Retina (tissue), 1 donor: ENCODE measurements around the gene CFAP43.

Source experiments
- DNase-seq: peaks from one replicate; pipeline ENCODE4 v3.0.0-alpha.2; 2016

The CFAP43 gene

DNA sequence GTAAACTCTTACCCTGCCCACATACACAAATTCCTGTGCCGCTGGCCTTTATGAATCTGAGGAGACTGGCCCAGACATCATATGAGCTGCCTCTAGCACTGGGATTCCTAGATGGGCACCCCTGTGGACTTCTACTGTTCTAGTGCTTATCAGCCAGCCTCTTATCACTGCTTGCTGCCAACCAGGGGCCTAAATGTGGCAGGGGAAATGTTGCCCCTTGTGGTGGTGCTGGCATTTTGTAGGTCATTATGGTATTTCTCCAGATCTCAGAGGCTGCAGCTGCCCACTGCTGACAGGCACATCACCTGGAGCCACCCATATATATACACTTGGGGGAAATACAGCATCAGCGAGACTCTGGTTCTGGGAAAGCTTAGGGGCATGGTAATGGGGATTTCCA is 104.8 kb downstream of the CFAP43 start:
- DNase-seq, result peak; percentile 40

DNA sequence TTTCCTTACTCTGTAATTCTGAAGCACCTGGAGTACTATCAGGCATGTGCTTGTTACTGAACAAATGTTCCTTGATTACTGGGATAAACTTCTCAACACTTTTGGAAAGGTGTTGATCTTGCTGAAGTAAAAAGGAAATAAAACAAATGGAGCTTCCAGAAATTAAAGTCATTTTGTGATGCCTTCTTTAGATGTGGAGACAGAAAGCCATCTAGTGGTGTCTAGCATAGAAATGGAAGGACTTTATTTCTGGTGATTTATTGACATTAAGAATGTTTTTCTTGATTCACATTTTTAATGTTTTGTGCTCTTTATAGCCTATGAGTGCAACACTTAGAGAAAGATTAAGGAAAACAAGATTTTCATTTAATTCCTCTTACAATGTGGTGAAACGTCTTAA is 108.8 kb downstream of the CFAP43 start:
- DNase-seq, result no peak

DNA sequence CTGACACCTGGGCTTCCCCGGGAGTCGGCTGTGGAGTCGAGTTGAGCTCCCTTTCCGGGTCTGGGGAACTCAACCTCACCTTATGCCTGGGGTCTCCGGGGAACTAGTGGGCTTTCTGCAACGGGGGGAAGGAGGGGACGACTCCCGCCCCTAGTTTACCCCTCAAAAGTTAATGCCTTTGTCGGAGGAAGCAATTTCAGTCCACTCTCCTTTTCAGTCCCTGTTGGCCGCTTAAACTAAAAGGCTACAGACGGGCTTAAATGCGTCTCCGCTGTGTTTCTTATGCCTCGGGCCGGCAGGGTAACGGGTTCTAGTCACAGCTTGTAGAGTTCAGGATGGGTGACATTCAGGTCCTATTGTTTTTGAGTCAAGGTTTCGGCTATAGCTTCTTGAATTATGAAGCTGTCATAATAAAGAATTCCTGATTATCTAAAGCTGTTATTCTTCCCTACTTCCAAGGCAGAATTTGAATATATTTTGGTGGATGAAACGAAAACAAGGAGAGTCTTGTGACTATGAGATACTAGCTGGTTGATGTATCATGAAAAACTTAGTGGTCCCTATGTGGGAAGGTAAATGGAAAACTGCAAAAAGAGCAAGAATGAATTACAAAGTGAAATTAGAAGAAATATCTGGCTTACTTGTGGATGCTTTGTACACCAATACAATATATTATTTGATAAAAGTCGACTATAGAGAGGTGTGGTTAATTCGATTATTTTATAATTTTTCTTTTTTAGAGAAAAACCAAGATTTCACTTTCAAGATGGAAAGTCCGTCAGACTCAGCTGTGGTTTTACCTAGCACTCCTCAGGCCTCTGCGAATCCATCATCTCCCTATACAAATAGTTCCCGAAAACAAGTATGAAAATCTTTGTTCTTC is 109.7 kb downstream of the CFAP43 start:
- no peak for DNase-seq

DNA sequence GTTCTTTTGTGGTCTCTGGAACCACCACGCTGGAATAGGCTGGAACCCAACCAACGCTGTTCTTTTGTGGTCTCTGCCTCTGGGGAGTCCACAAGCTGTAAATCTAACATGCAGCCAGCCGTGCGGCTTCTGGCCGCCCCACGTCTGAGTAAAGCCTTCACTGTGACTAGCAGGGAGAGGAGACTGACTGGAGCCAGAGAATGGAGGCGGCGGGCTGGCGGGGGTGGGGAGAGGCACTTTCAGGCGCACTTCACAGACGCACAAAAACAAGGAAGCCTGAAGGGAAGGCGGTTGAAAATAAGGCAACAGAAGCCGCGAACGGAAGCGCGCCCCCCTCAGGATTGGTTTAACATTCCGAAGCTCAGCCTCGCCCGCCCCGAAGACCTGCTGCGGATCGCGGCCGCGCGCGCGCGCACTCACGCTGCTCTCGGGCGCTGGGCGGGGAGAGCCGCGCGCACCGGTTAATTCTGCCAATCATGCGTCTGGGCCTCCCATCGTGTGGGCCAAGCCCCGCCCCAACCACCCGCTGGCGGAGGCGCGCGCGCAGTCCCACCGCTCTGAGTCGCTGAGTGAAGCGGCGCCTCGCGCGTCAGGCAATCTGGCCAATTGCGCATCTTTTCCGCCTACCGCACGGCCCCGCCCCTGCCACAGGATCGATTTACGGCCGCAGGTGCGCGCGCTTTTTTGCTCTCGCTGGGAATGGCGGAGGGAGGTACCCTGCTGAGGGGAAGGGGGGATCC is 110.5 kb downstream of the CFAP43 start, which contains the start of gene SFR1:
SFR1 (plus strand) TSS at position 687 of the 740 bp plus-strand sequence; CDS start at position 700, 13 bp downstream.
- peak; percentile 100 for DNase-seq

DNA sequence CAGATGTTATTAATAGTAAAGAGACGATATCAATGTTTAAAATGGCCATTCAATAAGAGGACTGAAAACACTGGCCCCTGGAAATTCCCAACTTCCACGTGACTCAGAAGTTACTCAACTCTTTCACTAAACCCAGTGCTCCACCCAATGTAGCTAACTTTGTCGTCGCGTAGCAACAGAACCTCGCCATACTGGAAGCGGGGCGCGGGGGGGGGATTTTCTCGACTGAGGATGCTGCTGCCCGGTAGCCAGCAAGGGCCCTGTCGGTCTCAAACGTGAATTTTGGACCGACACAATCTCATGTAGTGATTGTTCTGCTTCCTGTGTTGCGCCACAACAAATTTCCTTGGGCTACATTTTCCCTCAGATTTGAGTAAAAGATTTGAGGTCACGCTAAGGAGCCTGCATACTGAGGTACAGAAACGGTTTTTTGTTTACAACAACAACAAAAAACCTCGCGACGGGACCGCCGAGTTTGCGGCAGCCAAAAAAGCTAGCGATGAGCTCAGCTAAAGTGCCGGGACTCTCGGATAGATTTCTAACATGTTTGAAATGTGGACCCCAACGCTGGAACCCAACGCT is 111.2 kb downstream of the CFAP43 start:
- DNase-seq, result no peak

DNA sequence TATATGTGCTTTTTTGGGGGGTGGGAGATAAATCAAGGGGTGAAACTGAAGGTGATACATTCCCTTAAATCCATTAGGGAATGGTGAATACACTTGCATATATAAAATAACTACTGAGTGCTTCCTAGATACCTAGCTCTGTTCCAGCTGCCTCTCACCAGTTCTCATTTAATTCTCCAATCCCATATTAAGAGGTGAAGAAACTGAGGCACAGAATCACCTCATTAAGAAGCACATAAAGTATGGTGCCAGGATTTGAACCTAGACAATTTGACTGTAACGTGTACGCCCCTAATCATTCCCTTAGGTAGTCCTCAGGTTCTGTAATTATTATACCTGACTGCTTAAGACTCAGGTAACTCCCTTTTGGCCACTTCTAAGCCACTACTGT is 111.7 kb downstream of the CFAP43 start:
- DNase-seq, result no peak

DNA sequence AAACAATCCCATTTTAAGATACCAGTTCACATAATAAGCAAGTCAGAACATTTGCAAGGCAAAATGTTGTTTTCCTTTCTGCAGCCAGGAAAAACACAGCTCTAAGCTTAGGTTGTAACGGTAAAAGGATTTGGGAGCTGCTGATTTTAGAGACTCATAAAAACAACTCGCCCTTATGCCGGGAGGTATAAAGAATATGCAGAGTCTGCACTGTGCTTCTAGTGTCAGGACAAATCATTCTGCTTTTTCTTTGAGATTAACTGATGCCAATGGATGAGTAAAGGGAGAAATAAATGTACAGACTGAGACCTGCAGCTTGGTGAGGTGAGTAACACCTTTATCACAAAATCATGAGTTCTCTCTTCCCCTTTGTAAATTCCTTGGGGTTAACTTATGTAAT is 112.2 kb downstream of the CFAP43 start:
- DNase-seq, result no peak

DNA sequence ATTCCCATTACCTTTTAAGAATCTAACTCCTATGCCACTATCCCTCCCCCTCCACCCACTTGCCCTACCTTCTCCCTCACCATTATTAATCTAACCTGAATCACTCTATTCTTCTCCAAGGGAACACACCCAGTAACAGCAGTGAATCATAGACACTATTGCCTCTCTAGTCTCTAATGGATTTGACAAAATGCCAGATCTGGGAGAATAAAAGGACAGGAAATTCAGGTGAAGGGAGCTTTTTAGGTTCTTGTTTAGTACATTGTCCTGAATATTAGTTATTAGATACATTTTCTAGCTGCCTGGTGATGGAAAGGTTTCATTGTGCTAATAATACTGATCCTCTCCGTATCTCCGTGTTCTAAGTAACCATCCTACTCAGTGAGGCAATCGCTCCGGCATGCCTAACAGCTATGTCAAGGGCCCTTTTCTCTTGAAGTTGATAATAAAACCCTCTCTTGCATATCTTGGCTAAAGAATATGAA is 114.3 kb downstream of the CFAP43 start:
- DNase-seq, result no peak

DNA sequence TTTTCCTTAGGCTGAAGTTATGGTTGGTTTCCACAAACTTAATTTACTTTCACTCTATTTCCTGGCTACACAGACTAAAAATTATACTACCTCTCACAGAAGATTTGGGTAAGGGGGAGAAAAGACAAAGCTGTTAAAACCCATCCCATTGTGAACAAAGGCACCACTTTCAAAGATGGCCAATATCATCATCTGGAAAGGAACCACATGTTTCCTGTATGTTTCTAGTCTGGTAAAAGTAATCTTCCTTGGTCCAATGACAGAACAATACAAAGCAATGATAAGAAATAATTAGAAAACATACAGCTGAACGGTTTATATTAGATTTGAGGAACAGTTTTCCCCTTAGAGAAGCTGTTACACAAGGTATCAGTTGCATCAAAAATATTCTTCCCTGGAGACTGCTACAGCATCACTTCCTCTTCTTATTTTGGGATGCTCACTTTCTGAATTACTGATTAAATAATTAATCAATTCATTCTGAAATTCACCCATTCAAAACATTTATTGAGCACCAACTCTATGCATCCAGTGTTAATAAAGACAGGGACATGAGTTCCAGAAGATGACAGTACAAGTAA is 118.7 kb downstream of the CFAP43 start:
- DNase-seq, result no peak

DNA sequence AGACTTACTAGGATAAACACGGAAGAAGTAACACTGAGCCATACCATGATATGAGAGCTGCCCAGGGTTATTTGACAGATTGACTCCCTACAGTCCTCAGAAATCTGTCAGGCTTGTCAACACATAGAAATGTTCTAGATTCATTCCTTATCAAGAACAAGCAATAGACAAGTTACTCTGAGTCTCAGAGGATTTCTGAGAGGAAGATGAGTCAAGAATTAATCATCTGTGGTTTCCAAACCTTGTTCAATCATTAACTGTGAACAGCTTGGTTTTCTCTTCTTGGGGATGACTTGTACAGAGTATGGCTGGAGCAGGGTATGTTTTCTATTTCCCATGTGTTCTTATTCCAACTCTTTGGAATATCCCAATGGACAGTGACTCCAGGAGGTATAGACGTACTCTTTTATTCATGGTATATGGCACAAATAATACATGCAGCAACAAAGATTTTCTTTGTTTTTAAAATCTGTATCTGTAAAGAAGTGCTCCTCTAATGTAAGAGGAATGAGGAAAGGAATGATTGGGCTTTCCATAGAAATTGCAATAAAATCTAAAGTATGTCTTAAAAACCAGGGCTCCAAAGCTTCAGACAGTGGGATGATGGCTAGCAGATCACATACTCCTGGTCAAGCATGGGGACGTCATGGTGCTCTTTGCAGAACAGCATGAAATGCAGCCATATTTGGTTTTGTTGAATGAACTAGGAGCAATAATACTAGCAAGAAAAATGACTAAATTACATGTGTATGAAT is 122.1 kb downstream of the CFAP43 start:
- DNase-seq, result no peak

DNA sequence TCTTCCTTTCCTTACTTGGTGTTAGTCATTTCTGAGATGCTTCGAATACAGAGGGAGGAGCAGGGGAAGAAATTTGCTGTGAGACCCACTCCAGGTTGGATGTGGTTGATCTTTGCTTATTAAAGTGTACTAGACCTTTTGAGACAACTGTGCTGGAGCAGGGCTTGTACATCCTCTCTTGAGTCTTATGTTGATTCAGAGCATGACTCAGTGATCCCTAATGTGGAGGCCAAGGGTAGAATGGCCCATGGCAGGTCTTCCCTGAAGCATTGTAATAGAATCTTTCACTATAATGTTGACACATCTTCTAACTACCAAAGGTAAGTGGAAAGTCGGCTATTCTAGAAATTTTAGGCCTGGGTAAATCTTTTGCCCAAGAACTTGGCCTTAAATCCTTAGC is 127.2 kb downstream of the CFAP43 start:
- DNase-seq, result no peak

DNA sequence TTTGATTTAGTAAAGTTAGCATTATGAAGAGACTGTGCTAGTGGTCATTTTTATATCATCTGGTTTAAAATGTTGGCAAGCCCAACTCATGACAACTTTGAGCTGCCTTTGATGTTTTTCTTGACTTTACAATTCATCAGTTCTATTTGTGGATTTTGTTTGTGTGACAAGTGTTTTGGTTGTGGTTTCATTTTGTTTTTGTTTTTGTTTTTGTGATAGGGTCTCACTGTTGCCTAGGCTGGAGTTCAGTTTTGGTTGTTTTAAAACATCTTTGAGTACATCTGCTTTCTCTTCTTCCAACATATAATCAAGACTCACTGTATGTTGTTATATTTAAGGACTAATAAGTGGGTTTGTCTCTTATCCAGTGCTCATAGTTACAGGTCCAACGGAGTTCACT is 127.7 kb downstream of the CFAP43 start:
- DNase-seq, result no peak

DNA sequence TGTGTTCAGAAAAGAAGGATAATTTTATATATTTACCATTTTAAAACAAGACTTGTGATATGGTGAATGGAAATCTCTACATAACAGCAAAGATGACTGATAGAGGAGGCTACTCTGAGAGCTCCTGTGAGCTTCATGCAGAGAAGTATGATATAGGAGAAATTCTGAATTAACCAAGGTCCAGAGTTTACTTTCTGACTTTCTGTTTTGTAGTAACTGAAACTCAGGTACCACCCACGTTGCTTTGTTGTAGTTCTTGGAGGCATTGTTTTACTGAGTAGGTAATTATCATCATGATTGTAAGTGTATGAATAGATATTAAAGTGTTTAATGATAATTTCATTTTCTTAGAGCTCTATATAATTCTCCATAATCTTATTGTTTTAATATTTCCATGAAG is 128.2 kb downstream of the CFAP43 start:
- no peak for DNase-seq

DNA sequence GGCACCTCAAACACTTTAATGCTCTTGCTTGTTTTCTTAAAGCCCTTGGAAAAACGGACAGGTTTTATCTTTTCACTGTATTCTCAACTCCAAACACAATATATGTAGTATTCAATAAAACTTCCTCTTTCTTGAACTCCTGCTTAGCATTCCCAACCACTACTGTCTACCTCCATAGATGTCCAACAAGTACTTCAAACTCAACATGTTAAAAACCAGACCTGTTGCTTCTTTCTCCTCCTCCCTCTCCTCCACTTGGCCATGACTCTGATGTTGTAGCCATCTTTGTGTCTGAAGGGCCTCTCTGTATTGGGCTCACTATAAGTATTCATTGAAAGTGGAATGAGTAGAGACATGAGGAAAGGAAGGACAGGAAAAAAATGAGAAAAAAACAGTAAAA is 130.3 kb downstream of the CFAP43 start:
- no peak for DNase-seq

DNA sequence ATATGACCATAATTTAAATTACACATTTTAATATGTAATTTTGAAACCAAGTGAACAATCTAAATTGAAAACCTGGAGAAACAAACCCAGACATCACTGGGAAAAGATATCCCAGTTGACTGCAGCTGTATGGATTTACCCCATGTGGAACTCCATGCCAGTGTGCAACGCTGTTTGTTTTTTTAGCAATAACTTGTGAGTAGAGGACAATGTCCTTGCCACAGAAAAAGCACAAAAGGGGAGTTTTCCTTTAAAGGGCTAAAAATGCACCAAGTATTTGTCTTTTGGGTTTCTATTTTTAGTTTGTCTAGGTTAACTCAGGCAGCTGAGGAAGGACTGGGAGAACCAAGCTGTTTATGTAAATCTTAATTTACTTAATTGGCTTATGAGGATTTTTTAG is 131.4 kb downstream of the CFAP43 start:
- DNase-seq, result no peak

DNA sequence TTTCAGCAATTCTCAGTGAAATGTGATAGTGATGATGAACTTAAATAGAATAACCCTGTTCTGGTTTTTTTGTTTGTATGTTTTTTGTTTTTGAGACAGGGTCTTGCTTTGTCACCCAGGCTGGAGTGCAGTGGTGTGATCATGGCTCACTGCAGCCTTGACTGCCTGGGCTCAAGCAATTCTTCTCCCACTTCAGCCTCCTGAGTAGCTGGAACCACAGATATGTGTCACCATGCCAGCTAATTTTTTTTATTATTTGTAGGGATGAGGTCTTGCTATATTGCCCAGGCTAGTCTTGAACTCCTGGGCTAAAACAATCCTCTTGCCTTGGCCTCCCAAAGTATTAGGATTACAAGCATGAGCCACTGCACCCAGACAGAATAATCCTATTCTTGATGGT is 132.2 kb downstream of the CFAP43 start:
- DNase-seq, result no peak

DNA sequence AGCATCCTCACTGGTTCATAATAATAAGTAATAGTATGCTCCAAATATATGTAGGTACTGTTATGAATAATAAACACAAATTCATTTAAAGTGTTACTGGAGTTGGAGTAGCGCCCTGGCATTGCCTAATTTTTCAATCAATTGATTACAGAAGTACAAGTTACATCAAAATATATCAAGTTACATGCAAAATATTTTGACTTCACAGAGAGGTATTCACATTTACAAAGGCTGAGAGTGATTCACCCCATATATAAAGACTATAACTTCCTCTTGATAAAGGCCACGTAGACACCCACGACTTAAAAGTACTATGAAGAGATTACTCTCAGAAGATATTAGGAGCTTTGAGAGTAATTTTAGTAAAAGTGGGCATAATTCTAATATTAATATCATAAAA is 132.9 kb downstream of the CFAP43 start:
- no peak for DNase-seq

DNA sequence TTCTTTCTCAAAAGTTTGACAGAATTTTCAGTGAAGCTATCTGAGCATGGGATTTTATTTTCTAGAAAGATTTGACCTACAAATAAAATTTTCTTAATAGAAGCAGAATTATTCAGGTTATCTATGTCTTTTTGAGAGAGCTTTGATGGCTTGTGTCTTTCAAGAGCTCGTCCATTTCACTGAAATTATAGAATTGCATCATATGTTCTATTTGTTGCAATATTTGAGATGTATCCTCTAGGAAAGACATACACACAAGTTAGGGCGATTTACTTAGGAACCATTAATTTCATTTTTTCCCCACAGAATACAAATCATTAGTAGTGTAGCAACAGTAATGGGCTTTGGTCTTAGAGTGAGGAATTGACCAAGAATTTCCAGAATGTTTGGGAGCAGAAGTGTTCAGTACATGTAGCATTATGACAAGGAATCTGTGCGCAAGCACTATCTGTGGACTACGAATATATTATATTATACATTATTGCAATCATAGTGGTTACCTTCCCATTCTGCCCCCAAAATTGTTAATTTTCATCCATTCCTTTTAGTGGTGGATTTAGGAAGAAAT is 133.7 kb downstream of the CFAP43 start:
- DNase-seq, result no peak

DNA sequence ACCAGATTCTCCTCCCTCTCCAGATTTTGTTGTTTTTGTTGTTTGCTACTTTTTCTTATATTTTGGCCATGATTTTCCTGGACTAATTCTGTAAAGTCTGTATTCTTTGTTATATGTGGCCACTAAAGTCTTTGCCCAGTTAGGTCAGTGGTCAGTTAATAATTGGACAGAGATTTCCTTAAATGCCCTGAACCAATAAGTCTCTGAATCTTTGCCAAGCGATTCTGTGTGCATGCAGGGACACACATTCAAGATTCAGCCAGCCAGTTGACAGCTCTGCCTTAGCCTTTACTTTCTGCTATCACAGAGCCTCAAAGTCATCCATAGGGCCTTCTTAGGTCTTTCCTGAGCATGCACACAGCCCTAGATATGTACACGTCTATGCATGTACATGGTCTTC is 135.5 kb downstream of the CFAP43 start:
- no peak for DNase-seq

DNA sequence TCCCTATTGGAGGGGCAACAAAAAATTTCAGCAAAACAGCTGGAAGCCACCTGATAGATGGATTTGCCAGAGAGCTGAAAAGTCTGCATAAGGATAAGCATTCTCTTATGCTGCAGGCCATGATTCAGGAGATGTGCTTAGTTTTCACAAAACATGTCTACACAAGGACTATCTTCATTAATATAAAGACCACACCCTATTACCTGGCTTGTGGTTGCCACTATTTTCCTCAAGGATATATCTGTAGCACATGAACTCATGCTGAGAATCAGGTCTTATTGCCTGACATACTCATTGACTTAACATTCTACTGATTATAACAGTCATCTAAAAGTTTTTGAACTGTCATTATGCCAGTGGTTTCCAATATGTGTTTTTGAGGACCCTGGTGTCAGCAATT is 139.4 kb downstream of the CFAP43 start:
- DNase-seq, result no peak

DNA sequence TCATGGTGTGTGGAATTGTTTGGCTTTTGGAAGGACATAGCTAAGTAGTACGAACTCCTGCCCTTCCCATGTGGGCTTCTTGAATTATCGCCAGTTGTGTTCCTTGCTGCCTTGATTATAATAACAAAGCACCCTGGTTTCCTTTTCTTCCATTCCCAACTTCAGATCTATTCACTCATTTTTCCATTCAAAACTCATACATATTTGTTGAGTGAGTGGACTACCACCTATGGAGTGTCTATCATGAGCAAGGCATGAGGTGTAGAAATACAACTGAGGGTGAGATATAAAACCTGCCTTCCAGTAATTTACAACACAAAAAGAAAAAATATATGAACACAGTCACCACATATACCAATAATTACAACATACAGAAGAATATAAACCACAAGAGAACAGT is 141.6 kb downstream of the CFAP43 start:
- DNase-seq, result no peak

DNA sequence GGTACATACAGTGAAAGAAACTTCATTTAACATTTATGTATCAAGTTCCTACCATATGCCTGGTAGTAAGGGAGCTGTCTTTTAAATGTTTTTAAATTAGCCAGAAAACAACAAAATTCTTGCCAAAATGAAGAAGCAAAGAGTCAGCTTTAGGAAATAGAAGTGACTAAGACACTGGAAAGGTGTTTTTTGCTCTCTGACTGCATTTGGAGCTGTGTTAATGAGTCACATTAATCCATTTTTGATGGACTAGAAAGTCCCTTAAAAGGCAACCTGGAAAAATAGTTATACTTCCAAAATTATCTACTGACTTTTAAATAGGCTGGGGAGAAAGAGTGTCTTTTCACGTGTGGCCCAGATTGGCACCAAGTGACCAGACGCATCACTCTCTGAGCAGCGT is 142.5 kb downstream of the CFAP43 start:
- DNase-seq, result no peak
